NCI-H1092 treated with DMSO at 0.1 percent for 48 hours (cell line): Measurements from ENCODE around the gene TSHZ2.
"Not testable (repeated sequence)": the region's sequence is repeated elsewhere in the genome, so short reads cannot be mapped to it uniquely, and the experiment has no call there.

ENCODE experiments used
- DNase-seq: peaks from one replicate; lab custom pipeline; 2025; lab: John Stamatoyannopoulos, UW

The TSHZ2 gene

GRCh38 chr20:53466279-53466678, 494.1 kb downstream of the TSHZ2 start:
- no peak for DNase-seq

- DNase-seq, result no peak
Observed at GRCh38 chr20:53468587-53468986, 496.4 kb downstream of the TSHZ2 start.

DNA sequence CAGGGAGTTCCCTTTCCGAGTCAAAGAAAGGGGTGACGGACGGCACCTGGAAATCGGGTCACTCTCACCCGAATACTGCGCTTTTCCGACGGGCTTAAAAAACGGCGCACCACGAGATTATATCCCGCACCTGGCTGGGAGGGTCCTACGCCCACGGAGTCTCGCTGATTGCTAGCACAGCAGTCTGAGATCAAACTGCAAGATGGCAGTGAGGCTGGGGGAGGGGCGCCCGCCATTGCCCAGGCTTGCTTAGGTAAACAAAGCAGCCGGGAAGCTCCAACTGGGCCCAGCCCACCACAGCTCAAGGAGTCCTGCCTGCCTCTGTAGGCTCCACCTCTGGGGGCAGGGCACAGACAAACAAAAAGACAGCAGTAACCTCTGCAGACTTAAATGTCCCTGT, 500.7 kb downstream of the TSHZ2 start:
- not testable (repeated sequence) for DNase-seq

- DNase-seq, result no peak
Observed at GRCh38 chr20:53480913-53481312, 508.8 kb downstream of the TSHZ2 start.

GRCh38 chr20:53487461-53488200, 515.5 kb downstream of the TSHZ2 start:
- DNase-seq, result no peak

DNA sequence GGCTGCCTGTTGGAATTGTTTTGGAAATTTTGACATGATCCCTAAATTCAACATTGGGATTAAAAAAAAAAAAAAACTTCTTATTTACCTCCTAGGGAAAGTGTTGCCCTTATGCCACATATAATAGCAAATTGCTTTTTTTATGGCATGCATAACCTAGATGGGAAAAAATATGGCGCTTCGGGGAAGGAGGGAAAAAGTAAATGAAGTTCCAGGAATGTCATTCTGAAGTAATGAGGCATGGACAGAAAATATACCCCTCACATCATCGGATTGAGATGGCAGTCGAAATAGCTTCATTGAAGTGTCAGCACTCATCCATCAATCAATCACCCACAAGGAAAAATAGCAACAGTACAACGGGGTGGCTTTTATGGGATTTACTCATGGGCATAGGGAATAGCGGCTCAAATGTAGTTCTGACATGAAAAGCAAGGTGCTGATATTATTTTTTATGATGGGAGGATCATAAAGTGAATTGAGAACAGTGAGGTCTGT, 516.7 kb downstream of the TSHZ2 start:
- DNase-seq, result no peak

- no peak for DNase-seq
Observed at GRCh38 chr20:53489528-53489927, 517.4 kb downstream of the TSHZ2 start.

DNA sequence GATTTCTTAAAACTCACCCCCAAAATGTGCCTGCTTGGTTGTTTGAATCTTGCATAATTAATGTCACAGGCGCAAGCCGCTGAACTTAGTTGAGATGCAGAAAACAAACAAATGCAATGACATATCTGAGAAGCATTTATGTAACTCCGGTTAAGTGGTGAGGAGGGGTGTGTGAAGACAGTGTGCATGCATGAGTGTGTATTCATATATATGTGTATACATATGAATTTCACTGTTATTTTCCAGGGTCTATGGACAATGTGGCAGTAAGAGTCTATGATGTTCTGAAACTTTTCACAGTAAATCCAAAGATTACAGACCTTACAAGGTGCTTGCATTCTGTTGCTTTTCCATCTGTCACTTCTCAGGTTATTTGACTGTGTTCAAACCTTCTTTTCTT, 518.5 kb downstream of the TSHZ2 start:
- no peak for DNase-seq

DNA sequence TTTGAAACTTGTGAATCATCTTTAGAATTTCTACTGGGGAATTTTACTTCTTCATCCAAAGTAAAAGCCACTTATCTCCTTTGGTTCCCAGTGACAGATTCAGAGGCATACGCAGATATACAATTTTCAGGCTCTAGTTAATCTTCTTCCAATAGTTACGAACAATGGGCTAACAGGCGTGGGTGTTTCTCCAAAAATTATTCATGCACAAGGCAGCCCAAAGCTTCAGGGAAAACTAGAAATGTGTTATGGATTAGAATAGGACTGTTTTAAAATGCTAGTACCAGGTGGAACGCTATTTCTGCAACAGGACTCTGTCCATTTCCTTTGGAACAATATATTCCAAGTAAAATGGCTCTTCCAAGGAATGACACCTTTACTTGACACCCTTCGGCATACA, 519.3 kb downstream of the TSHZ2 start:
- no peak for DNase-seq

DNA sequence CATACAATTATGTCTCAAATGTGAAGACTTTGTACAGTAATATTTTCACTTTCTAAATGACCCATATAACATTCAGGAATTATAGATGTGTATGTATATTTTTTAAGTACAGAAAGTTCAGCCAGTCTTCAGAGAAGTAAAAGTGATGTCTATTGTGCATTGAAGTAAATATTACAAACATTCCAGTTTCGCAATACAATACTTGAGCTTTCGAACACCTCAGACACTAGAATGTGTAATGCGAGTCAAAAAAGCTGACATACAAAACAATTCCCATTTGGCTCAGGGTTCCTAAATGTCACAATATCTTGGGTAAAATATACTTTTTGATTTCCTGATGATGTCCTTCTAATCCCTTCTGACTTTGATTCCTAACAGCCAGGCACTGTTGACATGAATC, 520.1 kb downstream of the TSHZ2 start:
- DNase-seq, result no peak

DNA sequence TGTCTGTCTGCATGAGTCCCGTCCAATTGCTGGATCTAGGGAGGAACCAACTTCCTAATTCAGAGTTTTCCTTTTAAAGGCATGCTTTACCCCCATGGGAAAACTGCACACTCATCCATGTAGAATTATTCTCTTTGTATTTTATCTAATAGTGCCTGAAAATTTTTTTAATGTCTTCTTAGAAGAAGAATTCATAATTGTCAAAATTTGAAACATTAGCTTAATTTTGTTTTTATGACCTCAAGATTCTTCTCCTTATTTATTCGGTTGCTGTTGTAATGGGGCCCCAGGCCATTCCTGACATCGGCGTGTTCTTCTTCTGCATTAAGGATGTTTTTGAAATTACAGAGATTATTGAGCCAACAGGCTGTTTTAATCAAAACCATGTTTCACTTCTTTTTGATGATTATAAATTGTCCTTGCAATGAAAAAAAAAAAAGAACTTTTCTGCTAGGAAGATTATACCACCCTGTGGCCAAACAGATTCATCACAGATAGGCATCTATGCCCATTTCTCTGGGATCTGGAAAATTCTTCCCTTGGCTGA, 521.2 kb downstream of the TSHZ2 start:
- no peak for DNase-seq

- no peak for DNase-seq
Observed at GRCh38 chr20:53494753-53495152, 522.6 kb downstream of the TSHZ2 start.

- DNase-seq, result no peak
Observed at GRCh38 chr20:53495398-53496092, 523.4 kb downstream of the TSHZ2 start.

DNA sequence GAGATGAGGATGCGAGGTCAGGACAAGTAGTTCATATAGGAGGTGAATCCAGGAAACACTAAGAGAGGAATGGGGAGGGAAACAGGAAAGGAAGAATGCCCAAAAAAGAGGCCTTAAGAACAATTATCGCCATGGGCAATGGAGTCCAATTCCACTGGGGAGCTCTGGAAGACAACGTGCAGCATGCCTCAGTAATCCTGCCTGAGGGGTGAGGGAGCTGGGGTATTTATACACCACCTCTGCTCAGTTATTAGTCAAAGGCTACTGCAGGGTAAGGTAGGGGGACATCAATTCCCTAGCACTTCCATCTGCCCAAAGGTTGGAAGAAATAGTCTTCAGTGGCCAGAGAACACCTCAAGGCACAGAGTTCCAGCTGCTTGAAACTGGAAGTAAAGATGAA, 525.1 kb downstream of the TSHZ2 start:
- DNase-seq, result no peak

DNA sequence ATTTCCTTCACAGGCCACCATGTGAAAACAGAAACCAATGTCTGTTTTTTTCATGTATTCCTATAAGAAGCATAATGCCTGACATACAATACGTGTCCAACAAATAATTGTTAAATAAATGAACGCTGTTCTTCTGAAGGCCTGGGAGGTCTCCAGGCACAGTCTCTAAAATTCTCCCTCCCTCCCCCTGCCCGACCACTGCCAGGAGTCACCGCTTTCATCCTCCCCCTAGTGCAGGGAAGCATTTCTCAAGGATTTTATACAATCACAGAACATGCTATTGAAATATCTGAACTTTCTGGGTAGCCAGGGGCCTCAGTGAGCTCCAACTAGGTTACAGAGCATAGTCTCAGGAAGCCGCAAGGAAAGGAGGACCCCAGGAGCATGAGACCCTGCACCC, 526.2 kb downstream of the TSHZ2 start:
- no peak for DNase-seq

DNA sequence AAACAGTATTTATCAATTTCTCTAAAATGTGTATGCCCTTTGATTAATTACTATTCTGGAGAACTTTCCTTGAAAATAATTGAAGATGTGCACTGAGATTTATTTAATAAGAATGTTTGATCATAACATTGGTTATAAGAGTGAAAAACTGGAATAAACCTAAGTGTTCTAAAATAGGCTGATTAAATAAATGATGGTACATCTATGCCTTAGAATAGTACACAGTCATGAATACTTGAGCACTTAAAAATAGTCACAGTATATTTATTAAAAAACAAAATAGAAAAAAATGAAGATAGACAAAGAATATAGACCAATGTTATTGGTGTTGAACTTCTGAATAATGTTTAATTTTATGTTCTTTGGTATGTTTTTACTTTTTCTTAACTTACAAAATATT, 528.5 kb downstream of the TSHZ2 start:
- no peak for DNase-seq

DNA sequence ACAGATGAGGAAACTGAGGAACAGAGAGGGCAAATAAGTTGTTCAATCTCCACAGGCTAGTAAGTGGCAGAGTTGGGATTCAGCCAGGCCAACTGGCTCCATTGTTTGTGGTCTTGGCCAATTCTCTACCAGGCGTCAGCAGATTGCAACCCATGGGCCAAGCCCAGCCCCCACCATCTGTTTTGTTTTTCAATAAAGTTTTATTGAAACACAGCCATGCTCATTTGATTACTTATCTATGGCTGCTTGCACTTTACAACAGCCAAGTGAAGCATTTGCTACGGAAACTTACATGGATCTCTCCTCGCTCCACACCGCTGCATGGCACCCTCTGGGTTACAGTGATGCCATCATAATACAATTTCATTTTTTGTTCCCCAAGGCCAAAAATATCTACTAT, 530.7 kb downstream of the TSHZ2 start:
- no peak for DNase-seq

DNA sequence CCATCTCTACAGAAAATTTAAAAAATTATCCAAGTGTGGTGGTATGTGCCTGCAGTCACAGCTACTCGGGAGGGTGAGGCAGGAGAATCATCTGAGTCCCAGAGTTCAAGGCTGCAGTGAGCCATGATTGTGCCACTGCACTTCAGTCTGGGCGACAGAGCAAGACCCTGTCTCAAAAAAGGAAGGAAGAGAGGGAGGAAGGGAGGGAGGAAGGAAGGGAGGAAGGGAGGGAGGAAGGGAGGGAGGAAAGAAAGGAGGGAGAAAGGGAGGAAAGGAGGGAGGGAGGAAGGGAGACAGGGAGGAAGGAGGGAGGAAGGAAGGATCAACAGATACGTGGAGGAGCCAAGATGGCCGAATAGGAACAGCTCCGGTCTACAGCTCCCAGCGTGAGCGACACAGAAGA, 531.4 kb downstream of the TSHZ2 start:
- no peak for DNase-seq

DNA sequence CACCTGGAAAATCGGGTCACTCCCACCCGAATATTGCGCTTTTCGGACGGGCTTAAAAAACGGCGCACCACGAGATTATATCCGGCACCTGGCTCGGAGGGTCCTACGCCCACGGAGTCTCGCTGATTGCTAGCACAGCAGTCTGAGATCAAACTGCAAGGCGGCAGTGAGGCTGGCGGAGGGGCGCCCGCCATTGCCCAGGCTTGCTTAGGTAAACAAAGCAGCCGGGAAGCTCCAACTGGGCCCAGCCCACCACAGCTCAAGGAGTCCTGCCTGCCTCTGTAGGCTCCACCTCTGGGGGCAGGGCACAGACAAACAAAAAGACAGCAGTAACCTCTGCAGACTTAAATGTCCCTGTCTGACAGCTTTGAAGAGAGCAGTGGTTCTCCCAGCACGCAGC, 531.9 kb downstream of the TSHZ2 start:
- DNase-seq, result not testable (repeated sequence)

DNA sequence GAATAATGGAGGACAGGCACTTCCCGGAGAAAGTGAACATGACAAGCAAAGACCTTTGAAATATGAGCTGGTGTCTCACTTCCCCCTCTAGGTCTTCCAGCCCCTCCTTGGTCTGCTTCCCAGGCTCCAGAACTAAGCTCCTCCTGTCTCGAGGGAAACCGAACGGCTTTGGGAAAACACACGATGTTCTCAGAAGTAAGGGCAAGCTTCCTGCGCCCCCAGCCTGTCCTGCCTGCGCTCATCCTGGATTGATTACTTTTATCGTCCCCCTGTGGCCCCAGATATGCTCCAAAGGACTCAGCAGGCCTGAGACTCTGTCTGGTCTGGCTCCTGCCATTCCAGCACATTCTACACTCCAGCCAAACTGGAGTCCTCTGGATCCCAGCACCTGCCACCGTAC, 538.1 kb downstream of the TSHZ2 start:
- DNase-seq, result no peak

- DNase-seq, result no peak
Observed at GRCh38 chr20:53510704-53511103, 538.5 kb downstream of the TSHZ2 start.

GRCh38 chr20:53512076-53512475, 539.9 kb downstream of the TSHZ2 start:
- DNase-seq, result no peak

GRCh38 chr20:53513168-53513488, 541.0 kb downstream of the TSHZ2 start:
- no peak for DNase-seq
